GM19035 (cell line): ENCODE data around the gene GPR63.

Source experiments
- ATAC-seq: cut with Tn5 transposase; IDR thresholded peaks from one replicate; pipeline ENCODE4 v1.9.1; 2021; ENCODE audit not compliant: unreplicated experiment

GPR63 gene, protein sequence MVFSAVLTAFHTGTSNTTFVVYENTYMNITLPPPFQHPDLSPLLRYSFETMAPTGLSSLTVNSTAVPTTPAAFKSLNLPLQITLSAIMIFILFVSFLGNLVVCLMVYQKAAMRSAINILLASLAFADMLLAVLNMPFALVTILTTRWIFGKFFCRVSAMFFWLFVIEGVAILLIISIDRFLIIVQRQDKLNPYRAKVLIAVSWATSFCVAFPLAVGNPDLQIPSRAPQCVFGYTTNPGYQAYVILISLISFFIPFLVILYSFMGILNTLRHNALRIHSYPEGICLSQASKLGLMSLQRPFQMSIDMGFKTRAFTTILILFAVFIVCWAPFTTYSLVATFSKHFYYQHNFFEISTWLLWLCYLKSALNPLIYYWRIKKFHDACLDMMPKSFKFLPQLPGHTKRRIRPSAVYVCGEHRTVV

DNA sequence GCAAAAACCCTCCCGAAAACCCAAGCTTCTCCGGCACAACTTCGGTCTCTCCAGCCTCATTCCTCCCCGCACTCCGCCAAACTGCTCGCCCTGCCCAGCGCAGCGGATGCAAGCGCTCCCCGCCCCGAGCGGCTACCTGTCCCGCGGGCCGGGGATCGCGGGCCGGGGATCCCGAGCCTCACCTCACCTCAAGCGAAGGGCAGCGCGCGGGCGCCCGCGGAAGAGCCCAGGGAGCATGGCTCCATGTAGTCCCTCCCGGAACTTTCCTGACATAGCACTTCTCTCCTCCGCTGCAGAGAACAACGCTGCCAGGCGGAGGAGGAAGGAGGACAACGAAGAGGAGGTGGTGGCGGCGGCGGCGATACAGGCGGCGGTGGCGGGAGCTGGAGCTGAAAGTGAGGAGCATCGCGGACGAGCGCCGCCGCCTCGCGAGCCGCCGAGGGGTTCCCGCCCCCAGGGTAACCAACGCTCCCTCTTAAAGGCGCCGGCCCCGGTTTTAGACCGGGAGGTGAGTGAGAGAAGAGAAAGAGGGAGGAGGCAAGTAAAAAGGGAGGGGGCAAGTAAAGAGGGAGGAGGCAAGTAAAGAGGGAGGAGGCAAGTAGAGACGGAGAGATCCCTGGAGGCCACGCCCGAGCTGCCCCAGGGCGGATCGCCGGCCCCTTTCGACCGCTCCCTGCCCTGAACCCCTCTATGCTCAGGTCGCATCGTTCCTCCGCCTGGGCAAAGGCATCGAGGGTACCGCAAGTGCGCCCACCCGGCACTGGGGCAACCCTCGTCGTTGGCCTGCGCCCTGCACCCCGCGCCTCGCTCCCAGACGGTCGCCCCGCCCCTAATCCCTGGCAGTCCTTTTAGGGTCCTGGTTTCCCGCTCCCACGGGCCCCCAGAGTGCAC, at the start of gene GPR63:
Gene GPR63, minus strand, starts transcription at position 397 of the 891 bp plus-strand sequence. CDS start 37,746 bp downstream, outside the sequence.
- peak; percentile 92 for ATAC-seq

DNA sequence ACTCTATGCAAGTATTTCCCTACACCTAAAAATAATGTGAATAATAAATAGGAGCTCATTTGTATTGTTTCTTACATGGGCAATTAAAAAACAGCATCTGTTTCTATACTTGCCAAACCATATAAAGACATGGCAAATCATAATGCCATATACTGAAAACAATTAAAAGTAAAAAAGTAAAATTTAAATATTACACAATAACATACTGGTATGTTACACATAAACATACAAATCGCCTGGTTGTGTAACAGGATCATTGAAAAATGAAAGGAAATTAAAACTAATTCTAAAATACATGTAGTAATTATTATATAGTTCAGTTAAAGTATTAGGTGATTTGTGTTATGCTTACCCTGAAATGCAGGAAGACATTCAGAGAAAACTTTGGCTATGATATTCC, 49.2 kb upstream of the GPR63 start:
- no peak for ATAC-seq

DNA sequence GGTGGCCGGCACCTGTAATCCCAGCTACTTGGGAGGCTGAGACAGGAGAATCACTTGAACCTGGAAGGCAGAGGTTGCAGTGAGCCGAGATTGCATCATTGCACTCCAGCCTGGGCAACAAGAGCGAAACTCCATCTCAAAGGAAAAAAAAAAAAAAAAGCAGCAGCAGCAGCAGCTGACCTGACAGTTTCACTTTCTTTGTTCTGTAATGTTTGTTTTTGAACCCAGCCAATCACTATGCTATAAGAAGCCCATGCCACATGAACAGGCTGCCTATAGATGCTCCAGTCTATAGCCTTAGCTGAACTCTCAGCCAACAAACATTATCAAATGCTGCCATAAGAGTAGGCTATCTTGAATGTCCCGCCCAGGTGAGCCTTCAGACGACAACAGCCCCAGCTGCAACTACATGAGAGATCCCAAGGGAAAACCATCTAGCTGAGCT, 47.9 kb upstream of the GPR63 start:
- ATAC-seq: peak; percentile 83

DNA sequence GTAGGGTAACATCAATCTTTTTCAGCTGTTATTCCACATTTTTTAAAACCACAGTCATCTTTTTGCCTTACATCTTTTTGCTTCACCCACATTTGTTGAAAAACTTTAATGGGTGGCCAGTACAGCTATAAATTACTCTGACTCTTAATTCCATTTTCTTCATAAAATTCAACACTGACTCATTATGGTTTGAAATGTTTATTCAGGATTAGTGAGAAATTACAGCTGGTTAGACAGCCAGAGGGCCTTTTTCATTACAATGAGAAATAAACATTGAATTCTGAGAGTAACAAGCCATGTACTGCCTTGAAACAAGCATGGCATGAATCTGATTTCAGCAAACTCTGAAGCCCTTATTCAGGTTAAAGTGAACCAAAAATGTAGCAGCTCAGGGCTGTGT, 40.9 kb upstream of the GPR63 start:
- no peak for ATAC-seq

DNA sequence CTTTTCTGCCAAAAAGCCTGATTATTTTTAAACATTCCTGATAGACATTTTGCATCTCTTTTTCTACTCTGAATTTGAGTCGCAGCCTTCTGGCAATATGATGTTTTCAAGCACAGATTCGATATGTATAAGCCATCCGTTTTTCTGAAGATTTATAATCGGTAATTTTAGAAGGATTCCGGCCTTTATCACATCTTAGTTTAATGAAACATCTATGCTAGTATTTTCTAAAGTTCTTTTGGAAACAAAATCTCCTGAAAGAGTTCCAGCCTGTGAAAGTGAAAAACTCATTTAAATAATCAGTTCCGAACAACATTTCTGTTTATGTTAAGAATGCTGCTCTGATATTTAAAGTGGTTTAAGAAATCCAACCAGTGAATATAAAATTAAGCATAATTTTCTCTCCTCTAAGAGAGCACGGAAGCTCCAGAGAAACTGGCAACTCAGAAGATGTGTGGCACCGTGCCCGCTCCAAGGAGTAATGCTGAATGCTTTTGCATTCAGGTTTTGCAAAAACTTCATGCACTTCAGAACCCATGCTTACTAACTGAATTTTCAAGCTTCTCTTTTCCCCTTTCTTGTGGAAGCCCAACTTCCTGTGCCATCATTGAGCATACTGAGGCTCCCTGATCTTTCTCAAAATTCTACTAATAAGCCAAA, 39.7 kb upstream of the GPR63 start:
- ATAC-seq: no peak

DNA sequence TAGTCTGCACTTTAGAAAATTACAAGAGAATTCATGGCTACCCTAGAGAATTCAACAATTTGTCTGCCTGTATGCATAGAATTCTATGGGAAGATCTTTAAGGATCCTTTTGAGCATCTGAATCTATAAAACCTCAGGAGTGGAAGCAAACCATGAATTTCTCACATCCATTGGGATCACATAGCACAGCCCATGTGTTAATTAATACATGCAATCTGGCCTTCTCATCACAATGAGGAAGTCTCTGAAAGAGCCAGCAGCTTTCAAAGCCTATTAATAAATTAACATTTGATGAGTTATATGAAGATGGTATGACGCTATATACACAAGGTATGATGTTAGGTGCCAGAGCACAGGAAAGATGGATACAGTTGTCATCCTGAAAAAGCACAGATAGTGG, 35.7 kb upstream of the GPR63 start:
- ATAC-seq: no peak

DNA sequence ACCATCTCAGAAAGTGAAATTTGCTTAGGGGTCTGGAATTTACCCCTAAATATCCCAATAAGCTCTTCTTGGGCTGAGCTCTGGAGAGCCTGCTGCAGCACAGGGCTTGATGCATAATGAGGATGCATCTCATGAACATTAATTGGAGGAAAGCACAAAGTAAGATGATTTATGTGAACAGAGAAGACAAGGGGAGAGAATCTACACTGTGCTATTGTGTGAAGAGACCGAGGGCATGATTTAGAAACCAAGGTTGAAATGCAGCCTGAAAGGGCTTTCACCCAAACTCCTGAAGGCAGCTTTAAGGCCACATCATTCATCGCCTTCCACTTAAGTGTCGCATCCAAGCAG, 27.8 kb upstream of the GPR63 start:
- ATAC-seq: no peak

DNA sequence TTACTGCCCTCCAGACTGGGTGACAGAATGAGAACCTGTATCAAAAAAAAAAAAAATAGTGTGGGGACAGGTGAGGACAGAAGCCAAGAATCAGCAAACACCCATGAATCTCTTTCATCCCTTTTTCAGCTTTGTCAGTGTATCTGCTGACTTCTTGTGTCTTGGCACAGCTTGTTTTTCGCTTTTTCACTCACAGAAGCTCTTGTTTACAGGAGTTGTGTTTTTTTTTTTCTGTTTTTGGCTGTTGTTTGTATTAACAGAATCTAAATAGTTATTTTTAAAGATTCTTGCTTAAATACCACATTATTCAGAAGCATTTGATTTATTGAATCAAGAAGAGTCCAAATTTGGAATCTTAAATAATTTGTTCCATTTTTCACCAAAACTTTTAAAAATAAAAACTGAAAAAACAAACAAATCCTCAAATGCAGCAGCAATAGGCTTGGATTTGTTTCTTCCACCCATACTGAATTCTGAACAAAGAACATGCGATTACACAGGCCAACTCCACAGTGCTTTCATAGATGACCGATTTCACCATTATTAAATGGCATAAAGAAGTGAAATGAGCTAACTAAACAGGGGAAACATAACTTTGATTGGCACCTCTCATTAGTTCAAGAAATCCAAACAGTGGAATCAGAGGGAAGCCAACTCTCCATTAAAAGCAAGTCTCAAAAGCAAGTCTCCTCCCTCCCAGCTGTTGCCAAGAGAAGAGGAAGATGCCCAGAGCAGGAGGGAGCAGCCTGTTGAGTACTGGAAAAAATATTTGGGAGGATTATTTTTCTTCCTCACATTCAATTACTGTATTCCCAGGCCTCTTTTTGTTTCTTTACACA, 27.2 kb upstream of the GPR63 start:
- ATAC-seq: no peak

DNA sequence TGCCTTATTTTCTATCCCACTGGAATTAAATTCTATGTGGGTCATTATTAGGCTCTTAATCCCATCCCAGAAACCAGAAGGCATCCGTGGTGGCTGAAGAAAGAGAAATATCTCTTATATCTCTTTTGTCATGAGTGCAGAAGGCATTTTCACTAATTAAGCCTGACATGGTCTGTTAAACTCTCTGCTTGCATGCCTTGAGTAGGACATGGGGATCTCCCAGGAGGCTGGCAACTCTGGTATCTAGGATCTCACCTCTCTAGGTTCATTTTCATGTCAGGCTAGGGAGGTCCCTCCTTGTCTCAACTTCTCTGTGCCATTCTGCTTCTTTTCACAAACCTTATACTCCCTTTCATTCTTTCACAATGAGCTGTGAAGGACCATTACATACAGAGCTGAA, 25.3 kb upstream of the GPR63 start:
- ATAC-seq: no peak

DNA sequence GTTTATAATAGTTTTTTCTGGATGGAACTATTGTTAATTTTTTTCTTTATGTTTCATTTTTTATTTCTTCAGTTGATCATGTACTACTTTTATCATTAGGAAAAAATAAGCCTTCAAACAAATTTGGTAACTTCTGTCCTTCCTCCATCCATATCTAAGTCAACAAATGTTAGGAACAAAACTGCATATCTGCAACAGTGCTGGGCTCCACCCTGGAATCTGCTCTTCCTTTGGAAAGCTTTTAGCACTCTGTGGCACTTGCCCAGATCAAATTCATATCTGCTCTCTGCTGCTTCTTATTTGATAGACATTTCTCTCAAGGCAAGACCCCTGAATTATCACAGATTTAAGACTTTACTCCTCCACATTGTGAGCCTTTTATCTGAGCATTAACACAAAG, 24.3 kb upstream of the GPR63 start:
- no peak for ATAC-seq

DNA sequence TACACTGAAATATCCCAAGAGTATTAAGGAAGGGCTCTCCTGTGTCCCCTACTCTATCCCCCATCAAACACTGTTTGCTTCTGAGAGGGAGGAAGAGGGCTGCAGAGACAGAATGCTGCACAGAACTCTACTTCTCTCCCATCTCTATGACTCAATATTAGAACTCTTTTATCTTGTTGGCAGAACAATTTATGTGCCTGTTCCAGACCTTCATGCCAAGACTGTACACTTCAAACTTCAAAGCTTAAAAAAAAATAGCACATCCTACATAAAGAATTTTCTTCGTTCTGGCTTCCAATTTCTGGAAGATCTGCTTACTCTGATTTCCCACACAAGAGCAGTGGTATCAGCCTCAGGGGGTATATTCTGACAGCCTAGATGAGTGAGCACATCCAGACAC, 19.6 kb upstream of the GPR63 start:
- ATAC-seq: no peak

DNA sequence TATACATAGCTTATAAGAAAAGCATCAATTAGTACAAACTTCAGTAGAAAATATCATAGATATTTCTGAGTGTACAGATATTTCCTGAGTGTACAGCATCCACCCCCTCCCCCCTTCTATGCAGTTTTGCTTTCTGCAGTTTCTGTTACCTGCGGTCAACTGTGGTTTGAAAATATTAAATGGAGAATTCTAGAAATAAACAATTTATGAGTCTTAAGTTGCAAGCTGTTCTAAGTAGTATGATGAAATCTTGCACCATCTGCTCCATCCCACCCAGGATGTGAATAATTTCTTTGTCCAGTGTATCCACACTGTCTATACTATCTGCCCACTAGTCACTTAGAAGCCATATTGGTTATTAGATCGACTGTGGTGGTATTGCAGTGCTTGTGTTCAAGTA, 15.8 kb upstream of the GPR63 start:
- no peak for ATAC-seq

DNA sequence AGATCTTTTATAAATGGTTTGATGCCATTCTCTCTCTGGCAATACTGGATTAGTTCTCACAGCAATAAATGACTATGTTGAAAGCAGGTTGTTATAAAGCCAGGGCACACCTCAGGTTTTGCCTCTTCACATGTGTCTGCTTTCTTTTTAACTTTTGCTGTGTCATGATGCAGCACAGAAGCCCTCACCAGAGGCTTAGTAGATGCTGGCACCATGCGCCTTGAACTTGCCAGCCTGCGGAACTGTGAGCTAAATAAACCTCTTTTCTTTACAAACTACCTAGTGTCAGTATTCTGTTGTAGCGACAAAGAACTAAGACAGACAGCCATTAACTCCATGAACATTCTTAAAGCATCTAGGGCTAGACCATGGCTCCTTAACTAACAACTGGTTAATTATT, 15.3 kb upstream of the GPR63 start:
- no peak for ATAC-seq

DNA sequence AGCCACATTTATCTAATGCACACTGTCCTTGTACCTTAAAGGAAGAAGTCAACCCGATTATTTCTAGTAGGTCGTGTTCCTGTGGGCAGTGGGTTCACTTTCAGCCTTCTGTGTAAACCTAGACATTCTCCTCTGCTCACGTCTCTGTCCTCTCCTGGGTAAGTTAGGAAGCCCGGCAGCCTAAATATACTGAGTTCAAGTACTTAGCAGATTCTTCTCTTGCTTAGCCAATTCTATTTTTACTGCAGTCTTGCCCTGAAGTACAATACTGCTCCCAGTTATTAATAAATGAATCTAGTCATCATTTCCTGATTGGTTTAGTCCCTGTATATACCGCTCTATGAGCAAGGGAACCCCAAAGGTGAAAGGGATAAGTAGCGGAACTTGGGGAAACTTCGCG, 14.6 kb upstream of the GPR63 start:
- ATAC-seq: no peak

DNA sequence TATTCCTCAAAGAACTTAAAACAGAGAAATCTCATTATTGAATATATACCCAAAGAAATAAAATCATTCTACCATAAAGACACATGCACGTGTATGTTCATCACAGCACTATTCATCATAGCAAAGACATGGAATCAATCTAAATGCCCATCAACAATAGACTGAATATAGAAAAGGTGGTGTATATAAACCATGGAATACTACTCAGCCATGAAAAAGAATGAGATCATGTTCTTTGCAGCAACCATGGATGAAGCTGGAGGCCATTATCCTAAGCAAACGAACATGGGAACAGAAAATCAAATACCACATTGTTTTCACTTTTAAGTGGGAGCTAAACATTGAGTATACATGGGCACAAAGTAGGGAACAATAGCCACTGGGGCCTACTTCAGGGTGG, 12.3 kb upstream of the GPR63 start:
- ATAC-seq: no peak

DNA sequence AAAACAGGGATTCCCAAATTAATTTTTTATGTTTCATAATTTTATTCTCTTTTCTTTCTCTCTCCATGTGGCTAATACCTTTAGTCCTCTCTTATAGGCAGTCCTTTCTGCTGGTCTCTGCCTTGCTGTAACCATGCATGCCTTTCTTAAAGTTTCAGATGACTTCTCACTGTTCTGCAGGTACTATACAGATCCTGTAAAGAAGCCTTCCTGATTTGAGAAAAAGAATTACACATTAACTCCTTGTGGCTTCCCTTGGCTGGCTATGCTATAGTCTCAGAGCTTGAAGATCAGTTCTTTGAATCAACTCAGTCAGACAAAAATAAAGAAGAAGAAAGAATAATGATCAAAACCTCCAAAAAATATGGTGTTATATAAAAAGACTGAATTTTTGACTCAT, 7.3 kb upstream of the GPR63 start:
- ATAC-seq: no peak

DNA sequence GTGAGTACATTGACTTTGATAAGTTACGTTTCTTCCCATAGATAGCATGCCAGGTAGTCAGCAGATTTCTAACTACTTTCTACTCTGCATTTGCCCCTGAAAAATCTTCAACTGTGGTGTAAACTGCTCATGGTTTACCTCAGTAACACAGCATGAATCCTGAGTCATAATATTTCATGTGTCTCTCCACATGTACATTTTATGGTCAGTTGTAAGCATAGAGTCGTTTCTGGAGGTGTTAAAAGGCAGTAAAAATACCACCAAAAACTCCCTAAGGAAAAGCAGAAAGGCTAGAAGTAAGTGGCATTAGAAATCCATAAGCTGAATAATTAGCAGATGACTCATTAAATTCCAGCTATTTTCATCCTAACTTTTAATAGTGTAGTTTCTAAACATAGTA, 4.1 kb upstream of the GPR63 start:
- no peak for ATAC-seq

DNA sequence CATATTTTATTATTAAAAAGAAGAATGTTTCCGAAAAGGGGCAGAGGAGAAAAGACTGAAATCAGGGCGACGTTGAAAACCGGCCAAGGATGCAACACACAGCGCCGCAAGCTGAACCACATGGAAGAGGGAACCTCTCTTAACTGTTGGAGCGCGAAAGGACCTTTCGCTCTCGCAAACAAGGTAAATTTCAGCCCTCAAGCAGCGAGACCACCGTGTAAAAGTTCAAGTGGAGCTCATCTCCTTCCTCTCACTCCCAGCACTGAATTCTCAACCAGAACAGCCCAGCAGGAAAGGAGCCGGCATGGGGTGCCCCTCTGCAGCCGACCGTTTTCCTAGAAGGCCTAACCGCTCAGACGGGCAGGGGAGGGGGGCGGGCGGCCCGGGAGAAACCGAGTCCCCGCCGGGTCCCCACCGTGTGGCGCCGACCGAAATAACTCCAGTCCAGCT, 621 bp downstream of the GPR63 start:
- peak; percentile 18 for ATAC-seq

DNA sequence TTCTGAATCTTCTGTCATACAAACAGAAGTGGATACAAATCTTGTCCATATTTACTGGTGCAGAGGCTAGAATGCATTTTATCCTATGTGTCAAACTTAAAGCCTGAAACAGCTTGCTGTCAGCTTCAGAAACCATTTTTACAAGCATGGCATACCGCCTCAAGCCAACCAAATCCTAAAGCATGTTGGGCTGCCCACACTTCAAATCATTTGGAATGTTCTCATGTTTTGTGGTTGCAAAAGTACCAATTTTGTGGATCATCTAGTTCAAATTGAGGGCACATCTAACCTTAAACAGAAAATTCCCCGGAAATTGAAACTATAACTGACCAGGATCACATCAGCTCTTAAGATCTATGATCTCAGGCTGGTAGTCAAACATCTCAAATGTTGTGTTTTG, 3.2 kb downstream of the GPR63 start:
- no peak for ATAC-seq

DNA sequence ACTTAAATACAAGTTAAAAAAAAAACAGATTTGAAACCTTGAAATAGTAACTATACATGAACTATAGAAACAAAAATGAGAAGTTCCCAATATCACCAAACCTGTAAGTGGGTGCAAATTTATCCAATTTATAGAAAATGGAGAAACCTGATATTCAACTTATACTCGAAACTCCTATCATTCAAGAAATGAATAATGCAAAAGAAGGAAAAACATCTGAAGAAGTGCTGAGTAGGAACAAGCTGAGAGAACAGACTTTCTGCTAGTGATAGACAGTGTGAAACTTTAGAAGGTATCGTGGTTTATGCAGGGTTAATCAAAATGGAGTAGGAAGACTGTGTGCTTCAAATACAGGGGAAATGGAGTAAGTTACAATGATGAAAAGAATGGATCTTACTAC, 4.5 kb downstream of the GPR63 start:
- no peak for ATAC-seq

DNA sequence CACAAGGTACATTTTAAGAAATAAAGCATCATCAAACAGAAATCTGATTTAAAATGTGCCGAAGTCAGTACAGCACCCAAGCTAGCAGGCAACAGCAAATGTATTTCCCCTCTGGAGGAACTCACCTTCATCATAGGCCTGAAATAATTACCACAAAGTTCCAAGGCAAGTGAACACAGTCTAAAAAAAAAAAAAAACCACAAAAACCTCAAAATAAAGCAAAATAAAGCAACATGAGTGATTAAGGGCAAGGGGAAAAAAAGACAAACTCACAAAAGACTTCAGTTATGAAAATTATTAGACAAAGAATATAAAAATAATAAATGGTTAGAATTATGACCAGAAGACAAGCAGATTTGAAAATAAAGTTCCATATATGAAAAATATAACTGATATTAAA, 10.4 kb downstream of the GPR63 start:
- no peak for ATAC-seq
